Colon (tissue), 2 donors: ENCODE data around the gene LMNA.
"Not testable (repeated sequence)": the region's sequence is repeated elsewhere in the genome, so short reads cannot be mapped to it uniquely, and the experiment has no call there.

ENCODE experiments used
- FAIRE-seq: peaks from 2 replicates; lab custom pipeline; 2012; peaks lifted over from hg19 to GRCh38; lab: Jason Lieb, UNC
- donor health status: control.
- donor health status: control.

The LMNA gene

GRCh38 chr1:156164125-156164831, 49.8 kb downstream of the LMNA start:
- FAIRE-seq, result no peak

- no peak for FAIRE-seq
Measured at GRCh38 chr1:156165083-156165482, 50.6 kb downstream of the LMNA start.

- FAIRE-seq, result no peak
Measured at GRCh38 chr1:156167536-156167935, 53.0 kb downstream of the LMNA start.

GRCh38 chr1:156172696-156173470, 58.4 kb downstream of the LMNA start:
- no peak for FAIRE-seq

GRCh38 chr1:156176610-156177210, 62.2 kb downstream of the LMNA start:
- no peak for FAIRE-seq

- no peak for FAIRE-seq
Measured at GRCh38 chr1:156177919-156178654, 63.6 kb downstream of the LMNA start.

- FAIRE-seq, result no peak
Measured at GRCh38 chr1:156180471-156180870, 66.0 kb downstream of the LMNA start.

- not testable (repeated sequence) for FAIRE-seq
Measured at GRCh38 chr1:156181391-156181924, 66.9 kb downstream of the LMNA start.

- not testable (repeated sequence) for FAIRE-seq
Measured at GRCh38 chr1:156182010-156182779, 67.7 kb downstream of the LMNA start.

- not testable (repeated sequence) for FAIRE-seq
Measured at GRCh38 chr1:156186347-156187177, 72.1 kb downstream of the LMNA start.
